Left ventricle myocardium inferior (tissue), 1 donor: ENCODE results near the gene CNTN3. TPM values are rescaled to one million over a fixed set of nuclear protein-coding genes. Genes with fewer than 3 reads are reported as not detected.
A peak's percentile ranks its signal among the peaks of the same experiment; 100 is the strongest.

Experiments used
- DNase-seq: peaks from one replicate; pipeline ENCODE4 v3.0.0-alpha.2; 2020
- H3K27ac ChIP-seq: fragments of 200-600 bp; replicated peaks from 2 replicates; pipeline ENCODE4 v1.8.0; 2021
- H3K27me3 ChIP-seq: fragments of 200-600 bp; 2 replicates; pipeline ENCODE4 v1.8.0; 2021; ENCODE audit warnings: low read depth
- H3K36me3 ChIP-seq: fragments of 200-600 bp; 2 replicates; pipeline ENCODE4 v1.8.0; 2021
- H3K4me1 ChIP-seq: fragments of 200-600 bp; 2 replicates; pipeline ENCODE4 v1.8.0; 2021
- H3K4me3 ChIP-seq: fragments of 200-600 bp; 2 replicates; pipeline ENCODE4 v1.8.0; 2021; ENCODE audit warnings: mild to moderate bottlenecking, moderate library complexity
- H3K9me3 ChIP-seq: fragments of 200-600 bp; replicated peaks from 2 replicates; pipeline ENCODE4 v1.8.0; 2021
- intact Hi-C: fragments of 100-400 bp; cut with micrococcal nuclease; formaldehyde crosslinking; loops from one replicate; pipeline ENCODE4 v1.11.0; 2022
- long read RNA-seq: library from polyadenylated mRNA; unstranded; transcript quantifications from one replicate; pipeline ENCODE4 v2.0.0, GENCODE V29; 2021
- total RNA-seq: library from RNA; stranded (reverse); fragmentation: NEBNext Ultra II Directional; extraction: Animal tissue kit (Norgen Biotek cat#: 25700); gene quantifications from one replicate; pipeline ENCODE4 v1.2.1, GENCODE V29; 2021
- TF ChIP-seq, protein P1 (sequence below): fragments of 200-600 bp; IDR thresholded peaks from 2 replicates; pipeline ENCODE4 v1.8.0; 2021; ENCODE audit warnings: antibody characterized with exemption, mild to moderate bottlenecking, borderline replicate concordance
- donor health status: DM: no; HTN: yes; CAD: no; lungs with severe emphysema.

The CNTN3 gene
- 1.2 TPM for total RNA-seq
- long read RNA-seq, partial matches to known transcripts = 0 of 1 reads
- long read RNA-seq, other reads (novel, unspliced or antisense) = 1 of 1 reads

DNA sequence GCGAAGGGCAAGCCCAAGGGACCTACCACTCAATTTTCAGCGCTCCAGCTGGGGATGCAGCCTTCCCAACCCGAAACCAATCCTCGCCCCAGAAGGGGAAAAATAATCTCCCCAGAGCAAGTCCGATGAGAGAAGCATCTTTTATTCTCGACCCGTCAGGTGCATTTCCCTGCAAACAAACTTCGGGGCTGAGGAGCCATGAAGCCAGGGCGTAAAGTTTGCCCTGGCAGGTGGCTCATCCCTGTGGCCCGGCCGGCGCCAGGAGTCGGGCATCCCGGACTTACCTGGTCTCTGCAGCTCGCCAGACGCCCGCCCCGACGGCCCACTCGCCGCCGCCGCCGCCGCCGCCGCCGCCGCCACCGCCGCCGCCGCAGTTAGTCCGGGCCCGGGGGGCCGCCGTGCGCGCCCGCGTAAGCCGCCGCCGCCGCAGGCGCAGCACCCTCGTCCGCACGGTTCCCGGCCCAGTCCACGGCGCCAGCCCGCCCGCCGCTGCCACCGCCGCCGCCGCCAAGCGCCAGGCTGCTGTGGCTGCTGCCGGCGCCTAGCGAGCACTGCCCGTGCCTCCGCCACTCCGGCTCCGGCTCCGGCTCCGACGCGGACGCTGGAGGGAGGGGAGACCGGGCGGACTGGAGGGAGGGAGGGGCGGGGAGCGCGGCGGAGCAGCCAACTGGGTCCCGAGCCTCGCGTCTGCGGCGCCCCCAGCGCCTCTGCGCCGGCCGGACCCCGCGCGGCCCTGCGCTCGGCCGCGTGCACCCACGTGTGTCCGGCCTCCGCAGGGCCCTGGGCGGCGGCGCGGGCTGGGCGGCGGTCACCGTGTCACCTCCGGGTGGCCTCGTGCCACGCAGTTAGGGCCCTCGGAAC, at the start of gene CNTN3:
TSS of gene CNTN3 (minus strand) at position 553 of the 861 bp plus-strand sequence. CDS start 93,547 bp downstream, outside the sequence.
- Histone ChIP-seq H3K4me3 (peak within 1 kb of the TSS; percentile 67), H3K36me3 (no peaks in the 10 kb centered on the region), H3K4me1 (peaks cover 9% of the 10 kb centered on the region), H3K27me3 (peaks cover 36% of the 10 kb centered on the region), H3K27ac (peak within 1 kb of the TSS; percentile 27), H3K9me3 (no peaks in the 10 kb centered on the region)
- DNase-seq = peak; percentile 21
- intact Hi-C loops = no loop called here
- TF ChIP-seq, protein P1, sequence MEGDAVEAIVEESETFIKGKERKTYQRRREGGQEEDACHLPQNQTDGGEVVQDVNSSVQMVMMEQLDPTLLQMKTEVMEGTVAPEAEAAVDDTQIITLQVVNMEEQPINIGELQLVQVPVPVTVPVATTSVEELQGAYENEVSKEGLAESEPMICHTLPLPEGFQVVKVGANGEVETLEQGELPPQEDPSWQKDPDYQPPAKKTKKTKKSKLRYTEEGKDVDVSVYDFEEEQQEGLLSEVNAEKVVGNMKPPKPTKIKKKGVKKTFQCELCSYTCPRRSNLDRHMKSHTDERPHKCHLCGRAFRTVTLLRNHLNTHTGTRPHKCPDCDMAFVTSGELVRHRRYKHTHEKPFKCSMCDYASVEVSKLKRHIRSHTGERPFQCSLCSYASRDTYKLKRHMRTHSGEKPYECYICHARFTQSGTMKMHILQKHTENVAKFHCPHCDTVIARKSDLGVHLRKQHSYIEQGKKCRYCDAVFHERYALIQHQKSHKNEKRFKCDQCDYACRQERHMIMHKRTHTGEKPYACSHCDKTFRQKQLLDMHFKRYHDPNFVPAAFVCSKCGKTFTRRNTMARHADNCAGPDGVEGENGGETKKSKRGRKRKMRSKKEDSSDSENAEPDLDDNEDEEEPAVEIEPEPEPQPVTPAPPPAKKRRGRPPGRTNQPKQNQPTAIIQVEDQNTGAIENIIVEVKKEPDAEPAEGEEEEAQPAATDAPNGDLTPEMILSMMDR = no peak

DNA sequence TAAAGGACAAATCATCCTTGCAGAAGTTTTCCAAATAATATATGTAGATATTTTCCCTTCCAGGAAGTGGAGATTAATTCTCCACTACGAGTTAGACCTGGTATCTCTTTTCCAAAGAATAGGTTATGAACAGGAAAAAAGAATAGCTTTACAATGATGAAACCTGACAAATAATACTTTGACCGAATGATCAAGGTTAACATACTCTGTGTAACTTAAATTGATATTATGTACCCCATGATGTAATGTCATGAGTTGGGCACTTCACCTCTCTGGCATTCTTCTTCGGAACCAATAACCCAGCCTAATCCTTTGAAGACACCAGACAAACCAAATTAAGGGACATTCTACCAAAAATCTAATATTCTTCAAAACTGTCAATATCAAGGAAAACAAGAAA, 48.7 kb upstream of the CNTN3 start:
- H3K4me3 ChIP-seq = no peak overlapping the region
- H3K4me1 ChIP-seq = no peaks in the 10 kb centered on the region
- H3K36me3 ChIP-seq = no peaks in the 10 kb centered on the region
- H3K9me3 ChIP-seq = peaks cover 17% of the 10 kb centered on the region
- TF ChIP-seq, protein P1 = no peak
- no peak overlapping the region for H3K27ac ChIP-seq
- no peaks in the 10 kb centered on the region for H3K27me3 ChIP-seq
- intact Hi-C loops = no loop called here
- no peak for DNase-seq

- Histone ChIP-seq H3K4me3 (no peak overlapping the region), H3K4me1 (no peaks in the 10 kb centered on the region), H3K36me3 (no peaks in the 10 kb centered on the region), H3K9me3 (peaks cover 2% of the 10 kb centered on the region), H3K27ac (no peak overlapping the region), H3K27me3 (no peaks in the 10 kb centered on the region)
- DNase-seq = no peak
- TF ChIP-seq, protein P1 = no peak
- intact Hi-C loops = no loop called here
Observed at GRCh38 chr3:74661672-74662071, 47.2 kb upstream of the CNTN3 start.

DNA sequence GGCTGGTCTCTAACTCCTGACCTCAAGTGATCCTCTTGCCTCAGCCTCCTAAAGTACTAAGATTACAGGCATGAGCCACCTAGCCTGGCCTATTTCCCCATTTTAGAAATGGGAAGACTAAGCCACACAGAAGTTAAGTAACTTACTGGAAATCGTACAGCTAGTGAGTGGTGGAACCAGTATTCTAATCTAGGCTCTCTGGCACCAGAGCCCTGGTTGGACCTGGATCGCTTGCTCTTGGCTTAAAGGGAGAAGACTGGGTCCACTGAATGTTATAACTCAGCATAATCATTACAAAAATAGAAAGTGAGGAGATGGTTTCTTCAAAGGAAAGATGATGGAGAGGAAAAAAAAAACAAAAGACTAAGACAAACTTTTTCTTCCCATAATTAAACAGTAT, 37.4 kb upstream of the CNTN3 start:
- H3K27me3 ChIP-seq = no peaks in the 10 kb centered on the region
- intact Hi-C loops = no loop called here
- peaks cover 17% of the 10 kb centered on the region for H3K4me1 ChIP-seq
- TF ChIP-seq, protein P1 = no peak
- no peak overlapping the region for H3K27ac ChIP-seq
- H3K36me3 ChIP-seq = no peaks in the 10 kb centered on the region
- H3K4me3 ChIP-seq = no peak overlapping the region
- no peak for DNase-seq
- no peaks in the 10 kb centered on the region for H3K9me3 ChIP-seq

- H3K36me3 ChIP-seq = no peaks in the 10 kb centered on the region
- H3K27me3 ChIP-seq = no peaks in the 10 kb centered on the region
- no peak for DNase-seq
- H3K9me3 ChIP-seq = no peaks in the 10 kb centered on the region
- H3K27ac ChIP-seq = peak overlapping the region; percentile 14
- intact Hi-C loops = no loop called here
- TF ChIP-seq, protein P1 = no peak
- peaks cover 17% of the 10 kb centered on the region for H3K4me1 ChIP-seq
- H3K4me3 ChIP-seq = no peak overlapping the region
Observed at GRCh38 chr3:74651292-74651691, 36.8 kb upstream of the CNTN3 start.
